Kidney epithelial cell (primary cell): ENCODE results near the gene DENND1A. TPM values are rescaled to one million over a fixed set of nuclear protein-coding genes. Genes with fewer than 3 reads are reported as not detected.

Source experiments
- DNase-seq: peaks from one replicate; pipeline ENCODE4 v3.0.0-alpha.2; 2010; ENCODE audit warnings: low read depth
- H3K27me3 ChIP-seq: 2 replicates; pipeline ENCODE4 v1.6.0; 2011; ENCODE audit warnings: low read length; ENCODE audit not compliant: control insufficient read depth, insufficient read depth
- H3K36me3 ChIP-seq: 2 replicates; pipeline ENCODE4 v1.5.1; 2011; ENCODE audit warnings: low read length; ENCODE audit not compliant: control insufficient read depth, insufficient read depth
- H3K4me3 ChIP-seq: 2 replicates; pipeline ENCODE4 v1.5.1; 2011; ENCODE audit warnings: low read depth, mild to moderate bottlenecking, control low read depth, low read length
- CTCF ChIP-seq: IDR thresholded peaks from 2 replicates; pipeline ENCODE4 v1.5.1; 2011; ENCODE audit warnings: mild to moderate bottlenecking, moderate library complexity, low read length, control low read depth, inconsistent platforms; ENCODE audit not compliant: insufficient read depth, poor library complexity, severe bottlenecking
- total RNA-seq: library from RNA; depleted of rRNA; stranded (reverse); fragments of >200 nt; gene quantifications from 2 replicates; pipeline ENCODE4 v1.2.3, GENCODE V29; 2015

DENND1A gene
- total RNA-seq, 1 donor from 2014 or later, result 14.5 TPM

- no peak for TF ChIP-seq CTCF
- no peak for DNase-seq
- no peaks in the 10 kb centered on the region for H3K36me3 ChIP-seq
- peaks cover 5% of the 10 kb centered on the region for H3K27me3 ChIP-seq
- H3K4me3 ChIP-seq, result no peak overlapping the region
These were observed 24.8 kb upstream of the DENND1A start for GRCh38 chr9:123954518-123955280.

- no peak for TF ChIP-seq CTCF
- no peak for DNase-seq
- Histone ChIP-seq H3K36me3 (no peaks in the 10 kb centered on the region), H3K27me3 (peaks cover 5% of the 10 kb centered on the region), H3K4me3 (no peak overlapping the region)
These were observed 22.9 kb upstream of the DENND1A start for GRCh38 chr9:123952641-123953495.

GRCh38 chr9:123948286-123948685 is 18.4 kb upstream of the DENND1A start:
- DNase-seq, result no peak
- no peak for TF ChIP-seq CTCF
- H3K27me3 ChIP-seq, result peaks cover 5% of the 10 kb centered on the region
- no peak overlapping the region for H3K4me3 ChIP-seq
- H3K36me3 ChIP-seq, result no peaks in the 10 kb centered on the region

GRCh38 chr9:123947326-123947725 is 17.4 kb upstream of the DENND1A start:
- no peaks in the 10 kb centered on the region for H3K36me3 ChIP-seq
- peaks cover 2% of the 10 kb centered on the region for H3K27me3 ChIP-seq
- DNase-seq, result no peak
- no peak for TF ChIP-seq CTCF
- H3K4me3 ChIP-seq, result no peak overlapping the region

- H3K4me3 ChIP-seq, result no peak overlapping the region
- DNase-seq, result no peak
- no peaks in the 10 kb centered on the region for H3K36me3 ChIP-seq
- H3K27me3 ChIP-seq, result peaks cover under 1% of the 10 kb centered on the region
- TF ChIP-seq CTCF, result no peak
These were observed 16.3 kb upstream of the DENND1A start for GRCh38 chr9:123946101-123946821.
